K562 (cell line): ENCODE results near the gene CCNK. TPM values are rescaled to one million over a fixed set of nuclear protein-coding genes. Genes with fewer than 3 reads are reported as not detected.

Experiments used
- ATAC-seq: fragments of 200-7000 bp; cut with Tn5 transposase; 3 replicates; pipeline ENCODE4 v1.9.1; 2020; ENCODE audit warnings: moderate library complexity
- BruUV-seq: library from RNA; stranded (reverse); fragments of 400-500 nt; replicated peaks from 2 replicates; lab custom pipeline; 2021; lab: Mats Ljungman, UMichigan
- CTCF ChIA-PET: fragments of 300-600 bp; formaldehyde crosslinking; extraction: SDS; loops from one replicate; lab custom pipeline; 2021; ENCODE audit warnings: low intra/inter-chr PET ratio; lab: Yijun Ruan, JAX
- POLR2A ChIA-PET: fragments of 300-600, 350-650 bp; sonication (Branson Sonifier 250); formaldehyde crosslinking; extraction: SDS; loops from one replicate; lab custom pipeline; 2021; ENCODE audit warnings: antibody characterized with exemption, inconsistent platforms; lab: Yijun Ruan, JAX
- DNase-seq, 4 experiments: peaks; one replicate each; pipeline versions ENCODE4 v3.0.0 to v3.0.0-alpha.2; 2011 to 2018; ENCODE audit warnings: low spot score in 3 of 4, mixed read lengths in 3 of 4; ENCODE audit errors: extremely low read depth in 1 of 4
- FAIRE-seq: peaks from 2 replicates; lab custom pipeline; 2011; peaks lifted over from hg19 to GRCh38; lab: Jason Lieb, UNC
- H2AFZ ChIP-seq: 2 replicates; pipeline ENCODE4 v1.6.0; 2011; ENCODE audit warnings: low read depth, low read length, control low read depth, inconsistent platforms
- H3K27ac ChIP-seq: fragments of 200-600 bp; 3 replicates; pipeline ENCODE4 v1.8.0; 2011; ENCODE audit warnings: low read depth, mild to moderate bottlenecking, control low read depth, inconsistent platforms, low read length, moderate library complexity, mixed read lengths; ENCODE audit errors: extremely low read depth
- H3K27me3 ChIP-seq, 2 experiments: fragments of 300-600 bp in 1 of 2; 2 replicates in 1 of 2; 3 replicates in 1 of 2; pipeline versions ENCODE4 v1.6.0 to v1.8.0; 2011; ENCODE audit warnings: inconsistent platforms in 2 of 2, low read length in 2 of 2, mild to moderate bottlenecking in 1 of 2, mixed read lengths in 1 of 2, moderate library complexity in 1 of 2; ENCODE audit not compliant: control insufficient read depth in 2 of 2, insufficient read depth in 2 of 2
- H3K36me3 ChIP-seq: fragments of 300-600 bp; 3 replicates; pipeline ENCODE4 v1.8.0; 2011; ENCODE audit warnings: mild to moderate bottlenecking, low read length, inconsistent platforms; ENCODE audit not compliant: control insufficient read depth, insufficient read depth
- H3K4me1 ChIP-seq, 2 experiments: fragments of 200-600 bp in 1 of 2; replicated peaks in 1 of 2; 2 replicates in 1 of 2; 3 replicates in 1 of 2; pipeline versions ENCODE4 v1.5.1 to v1.8.0; 2011; ENCODE audit warnings: inconsistent platforms in 2 of 2, low read length in 2 of 2, mild to moderate bottlenecking in 1 of 2, mixed read lengths in 1 of 2, moderate library complexity in 1 of 2; ENCODE audit not compliant: control insufficient read depth in 2 of 2, insufficient read depth in 2 of 2
- H3K4me2 ChIP-seq: 2 replicates; pipeline ENCODE4 v1.6.1; 2011; ENCODE audit warnings: low read length, control low read depth, inconsistent platforms, mixed read lengths; ENCODE audit not compliant: insufficient read depth
- H3K4me3 ChIP-seq: fragments of 200-600 bp; sonication (generic), shearing (Covaris generic); 2 replicates; pipeline ENCODE4 v1.5.1; 2016; ENCODE audit warnings: control low read depth, inconsistent platforms
- H3K79me2 ChIP-seq: fragments of 200-600 bp; 3 replicates; pipeline ENCODE4 v1.8.0; 2011; ENCODE audit warnings: low read length, inconsistent platforms; ENCODE audit not compliant: control insufficient read depth, insufficient read depth
- H3K9ac ChIP-seq, 2 experiments: 2 replicates each; pipeline versions ENCODE4 v1.6.0 to v1.6.1; 2011; ENCODE audit warnings: low read depth in 2 of 2, low read length in 2 of 2, control low read depth in 1 of 2, inconsistent platforms in 1 of 2, mild to moderate bottlenecking in 1 of 2, mixed read lengths in 1 of 2; ENCODE audit not compliant: insufficient read depth in 1 of 2
- H3K9me1 ChIP-seq: one replicate; pipeline ENCODE4 v1.6.0; 2011; ENCODE audit warnings: inconsistent platforms, mild to moderate bottlenecking, low read length, moderate library complexity; ENCODE audit not compliant: control insufficient read depth, insufficient read depth
- H3K9me3 ChIP-seq: replicated peaks from 2 replicates; pipeline ENCODE4 v1.5.1; 2011; ENCODE audit warnings: low read depth, low read length, inconsistent platforms; ENCODE audit not compliant: control insufficient read depth, insufficient read depth
- H4K20me1 ChIP-seq: replicated peaks from 2 replicates; pipeline ENCODE4 v1.6.1; 2011; ENCODE audit warnings: low read length, inconsistent platforms, mixed read lengths; ENCODE audit not compliant: control insufficient read depth, insufficient read depth
- EZH2 ChIP-seq: IDR thresholded peaks from 2 replicates; pipeline ENCODE4 v1.6.1; 2012; ENCODE audit warnings: low read depth, mild to moderate bottlenecking, inconsistent platforms, low read length, borderline replicate concordance
- HMGN3 ChIP-seq: IDR thresholded peaks from 2 replicates; pipeline ENCODE4 v1.6.1; 2011; ENCODE audit warnings: borderline replicate concordance, low read depth, mild to moderate bottlenecking, mixed read lengths, low read length; ENCODE audit not compliant: insufficient read length; ENCODE audit errors: extremely low read depth
- KLF1 ChIP-seq: fragments of 450-650 bp; IDR thresholded peaks from 2 replicates; pipeline ENCODE4 v1.6.1; 2016; ENCODE audit warnings: missing genetic modification characterization, missing compliant biosample characterization
- POLR2G ChIP-seq: fragments of 200-400 bp; formaldehyde crosslinking; IDR thresholded peaks from 2 replicates; pipeline ENCODE4 v1.6.1; 2017; ENCODE audit warnings: low read depth, mild to moderate bottlenecking, antibody characterized with exemption, low read length, moderate library complexity
- POLR3A ChIP-seq: IDR thresholded peaks from 2 replicates; pipeline ENCODE4 v1.6.1; 2011; ENCODE audit warnings: borderline replicate concordance, mild to moderate bottlenecking, moderate library complexity; ENCODE audit not compliant: insufficient read length, insufficient read depth; ENCODE audit errors: extremely low read depth
- SLC30A9 ChIP-seq: fragments of 250-450 bp; sonication (Bioruptor Pico); IDR thresholded peaks from 2 replicates; pipeline ENCODE4 v1.8.0; 2022; ENCODE audit warnings: mild to moderate bottlenecking, moderate library complexity
- YY1 ChIP-seq, 3 experiments: IDR thresholded peaks; 2 replicates each; pipeline ENCODE4 v1.6.1; 2011; ENCODE audit warnings: low read length in 2 of 3, mild to moderate bottlenecking in 2 of 3, moderate library complexity in 2 of 3, borderline replicate concordance in 1 of 3, control low read depth in 1 of 3, low read depth in 1 of 3; ENCODE audit not compliant: insufficient read depth in 3 of 3, insufficient replicate concordance in 2 of 3, control insufficient read depth in 1 of 3, insufficient read length in 1 of 3; ENCODE audit errors: extremely low read depth in 1 of 3
- ZNF280A ChIP-seq: fragments of 450-650 bp; IDR thresholded peaks from 2 replicates; pipeline ENCODE4 v1.6.1; 2018; ENCODE audit warnings: mild to moderate bottlenecking, low read depth; ENCODE audit not compliant: partially characterized antibody
- WGBS: fragments of 100-300 bp; shearing (Covaris generic); methylation state at CpG from one replicate; pipeline ENCODE4 v1.1.6; 2016; ENCODE audit warnings: low coverage, mixed read lengths; ENCODE audit not compliant: insufficient coverage; ENCODE audit errors: missing lambda C conversion rate; 5-methylcytosine and 5-hydroxymethylcytosine counted together
- in situ Hi-C: fragments of 300-500 bp; cut with MboI; formaldehyde crosslinking; loops from 4 replicates; pipeline ENCODE4 v1.15.0; 2018; ENCODE audit warnings: inconsistent platforms, mixed read lengths
- intact Hi-C: fragments of 100-400 bp; cut with micrococcal nuclease; formaldehyde crosslinking; loops from 2 replicates; pipeline ENCODE4 v1.14.2; 2022
- polyA plus RNA-seq, 8 experiments: library from polyadenylated mRNA; depleted of rRNA in 4 of 8; stranded (reverse) in 5 of 8; unstranded in 3 of 8; fragments of >200 nt; fragmentation: Nextera tagmentation in 2 of 8; fragmentation: Illumina TruSeq in 1 of 8; extraction: Ambion mirVana in 2 of 8; extraction: Trizol in 1 of 8; gene quantifications; 2 replicates each; pipeline versions ENCODE4 v1.2.1 to v1.2.3, GENCODE V29; 2011 to 2014; ENCODE audit warnings: inconsistent platforms in 1 of 8, missing spikeins in 1 of 8
- total RNA-seq, 7 experiments: library from RNA; depleted of rRNA in 6 of 7; stranded (reverse); fragments of >200 nt in 6 of 7; fragmentation: Illumina TruSeq in 2 of 7; extraction: Trizol in 2 of 7; gene quantifications; 2 replicates each; pipeline versions ENCODE4 v1.2.1 to v1.2.3, GENCODE V29; 2011 to 2021; ENCODE audit warnings: low replicate concordance in 1 of 7
- TF ChIP-seq, protein P1 (sequence below): fragments of 450-650 bp; IDR thresholded peaks from 2 replicates; pipeline ENCODE4 v1.6.1; 2017; ENCODE audit warnings: mild to moderate bottlenecking, moderate library complexity
- TF ChIP-seq, protein P2 (sequence below), 2 experiments: fragments of 200-800 bp in 1 of 2; sonication (Bioruptor generic) in 1 of 2; sonication (generic) in 1 of 2; formaldehyde crosslinking in 1 of 2; IDR thresholded peaks in 1 of 2; conservative IDR thresholded peaks in 1 of 2; 2 replicates each; pipeline versions ENCODE4 v1.5.0 to v1.6.1; 2016 to 2020; ENCODE audit warnings: missing compliant biosample characterization in 1 of 2, missing genetic modification characterization in 1 of 2, missing genetic modification reagents in 1 of 2

The CCNK gene
- total and polyA plus RNA-seq, 9 of the 15 experiments (the other 6 are each of a cell fraction or from before 2014, with no cell fraction given): 5.8 to 84.2 (median 16.4) TPM

GRCh38 chr14:99478128-99478527, 3.1 kb upstream of the CCNK start:
- ChIA-PET POLR2A (no interaction called here), CTCF (no interaction called here)
- in situ Hi-C loops: no loop called here
- DNase-seq (no peak), FAIRE-seq (no peak), ATAC-seq (no peak)
- no TSS peak for BruUV-seq
- Histone ChIP-seq H3K36me3 (no peaks in the 10 kb centered on the region), H3K9ac (peak overlapping the region in 1 of 2 experiments; percentile 36; a peak in 1 of 4 replicates), H3K4me2 (peak overlapping the region; percentile 82), H3K9me3 (no peaks in the 10 kb centered on the region), H3K9me1 (no peaks in the 10 kb centered on the region), H3K79me2 (peaks cover 91% of the 10 kb centered on the region), H3K4me1 (peaks cover 8 to 43% of the 10 kb centered on the region in 2 experiments; a peak in 4 of 5 replicates), H2AFZ (no peak overlapping the region), H3K27me3 (no peaks in the 10 kb centered on the region), H3K4me3 (peak overlapping the region; percentile 91), H3K27ac (peak overlapping the region; percentile 38; the same call in 1 of the 3 replicates), H4K20me1 (peaks cover 17% of the 10 kb centered on the region)
- 11% methylated on average over 4 of the region's 4 CpGs for WGBS
- intact Hi-C loops: no loop called here
- TF ChIP-seq ZNF280A: no peak
- TF ChIP-seq, protein P1, sequence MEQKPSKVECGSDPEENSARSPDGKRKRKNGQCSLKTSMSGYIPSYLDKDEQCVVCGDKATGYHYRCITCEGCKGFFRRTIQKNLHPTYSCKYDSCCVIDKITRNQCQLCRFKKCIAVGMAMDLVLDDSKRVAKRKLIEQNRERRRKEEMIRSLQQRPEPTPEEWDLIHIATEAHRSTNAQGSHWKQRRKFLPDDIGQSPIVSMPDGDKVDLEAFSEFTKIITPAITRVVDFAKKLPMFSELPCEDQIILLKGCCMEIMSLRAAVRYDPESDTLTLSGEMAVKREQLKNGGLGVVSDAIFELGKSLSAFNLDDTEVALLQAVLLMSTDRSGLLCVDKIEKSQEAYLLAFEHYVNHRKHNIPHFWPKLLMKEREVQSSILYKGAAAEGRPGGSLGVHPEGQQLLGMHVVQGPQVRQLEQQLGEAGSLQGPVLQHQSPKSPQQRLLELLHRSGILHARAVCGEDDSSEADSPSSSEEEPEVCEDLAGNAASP: no peak
- TF ChIP-seq KLF1 (tag): no peak
- TF ChIP-seq HMGN3: no peak
- TF ChIP-seq SLC30A9 (CRISPR knock-in tag): no peak
- no peak for TF ChIP-seq YY1 (IDR thresholded peaks at IDR 0.05; ENCODE audit: borderline replicate concordance in 1 of 3, control insufficient read depth in 1 of 3, extremely low read depth in 1 of 3, insufficient read depth in 3 of 3, insufficient read length in 1 of 3, insufficient replicate concordance in 2 of 3, low read depth in 1 of 3, low read length in 2 of 3)
- TF ChIP-seq, protein P2, sequence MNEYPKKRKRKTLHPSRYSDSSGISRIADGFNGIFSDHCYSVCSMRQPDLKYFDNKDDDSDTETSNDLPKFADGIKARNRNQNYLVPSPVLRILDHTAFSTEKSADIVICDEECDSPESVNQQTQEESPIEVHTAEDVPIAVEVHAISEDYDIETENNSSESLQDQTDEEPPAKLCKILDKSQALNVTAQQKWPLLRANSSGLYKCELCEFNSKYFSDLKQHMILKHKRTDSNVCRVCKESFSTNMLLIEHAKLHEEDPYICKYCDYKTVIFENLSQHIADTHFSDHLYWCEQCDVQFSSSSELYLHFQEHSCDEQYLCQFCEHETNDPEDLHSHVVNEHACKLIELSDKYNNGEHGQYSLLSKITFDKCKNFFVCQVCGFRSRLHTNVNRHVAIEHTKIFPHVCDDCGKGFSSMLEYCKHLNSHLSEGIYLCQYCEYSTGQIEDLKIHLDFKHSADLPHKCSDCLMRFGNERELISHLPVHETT (CRISPR knock-in tag; conservative IDR thresholded peaks at IDR 0.05 in 1 of 2, IDR thresholded peaks at IDR 0.05 in 1 of 2): no peak
- TF ChIP-seq EZH2: no peak
- TF ChIP-seq POLR3A: no peak
- TF ChIP-seq POLR2G: no peak
